Measurements from ENCODE around the gene CDH12.
"Not testable (repeated sequence)": the region's sequence is repeated elsewhere in the genome, so short reads cannot be mapped to it uniquely, and the experiment has no call there.

CDH12 gene

DNA sequence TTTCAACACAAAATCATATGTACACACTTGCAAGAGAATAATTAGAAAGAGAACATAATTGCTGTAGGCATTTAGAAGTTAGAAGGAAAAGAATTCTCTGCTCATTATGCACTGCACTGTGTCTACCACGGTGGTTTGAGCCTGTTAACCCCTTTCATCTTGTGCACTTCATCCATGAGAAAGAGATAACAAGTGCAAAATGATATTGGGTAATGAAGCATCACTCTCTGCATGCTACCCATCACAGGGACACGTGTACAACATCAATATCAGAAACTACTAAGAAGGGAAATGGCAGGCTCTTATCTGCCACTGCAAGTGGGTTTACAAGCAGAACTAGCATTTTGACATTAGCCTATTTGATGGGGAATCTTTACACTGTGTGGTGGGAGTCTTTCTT is 202.6 kb downstream of the CDH12 start:
- DNase-seq (ENCODE audit: low read depth in 3 of 3) = no peak

- DNase-seq (ENCODE audit: low read depth in 3 of 3) = no peak
Measured at GRCh38 chr5:22649074-22649473, 204.1 kb downstream of the CDH12 start.

- DNase-seq (ENCODE audit: low read depth in 3 of 3) = no peak
Measured at GRCh38 chr5:22644859-22645258, 208.3 kb downstream of the CDH12 start.

- DNase-seq (ENCODE audit: low read depth in 3 of 3) = no peak
Measured at GRCh38 chr5:22643356-22643755, 209.8 kb downstream of the CDH12 start.

DNA sequence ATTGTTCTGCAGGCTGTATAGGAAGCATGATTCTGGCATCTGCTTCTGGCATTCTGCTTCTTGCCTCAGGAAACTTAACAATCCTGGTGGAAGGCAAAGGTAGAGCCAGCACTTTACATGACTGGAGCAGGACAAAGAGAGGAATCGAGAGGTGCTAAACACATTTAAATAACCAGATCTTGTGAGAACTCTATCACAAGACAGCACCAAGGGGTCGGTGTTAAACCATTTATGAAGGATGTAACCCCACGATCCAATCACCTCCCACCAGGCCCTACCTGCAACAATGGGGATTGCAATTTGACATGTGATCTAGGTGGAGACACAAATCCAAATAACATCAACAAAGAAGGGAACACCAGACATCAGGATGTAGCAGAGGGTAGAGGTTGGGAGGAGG is 221.5 kb downstream of the CDH12 start:
- DNase-seq (ENCODE audit: low read depth in 3 of 3) = no peak

- DNase-seq (ENCODE audit: low read depth in 3 of 3) = no peak
Measured at GRCh38 chr5:22627029-22627428, 226.1 kb downstream of the CDH12 start.

- DNase-seq (ENCODE audit: low read depth in 3 of 3) = no peak
Measured at GRCh38 chr5:22625451-22625850, 227.7 kb downstream of the CDH12 start.

DNA sequence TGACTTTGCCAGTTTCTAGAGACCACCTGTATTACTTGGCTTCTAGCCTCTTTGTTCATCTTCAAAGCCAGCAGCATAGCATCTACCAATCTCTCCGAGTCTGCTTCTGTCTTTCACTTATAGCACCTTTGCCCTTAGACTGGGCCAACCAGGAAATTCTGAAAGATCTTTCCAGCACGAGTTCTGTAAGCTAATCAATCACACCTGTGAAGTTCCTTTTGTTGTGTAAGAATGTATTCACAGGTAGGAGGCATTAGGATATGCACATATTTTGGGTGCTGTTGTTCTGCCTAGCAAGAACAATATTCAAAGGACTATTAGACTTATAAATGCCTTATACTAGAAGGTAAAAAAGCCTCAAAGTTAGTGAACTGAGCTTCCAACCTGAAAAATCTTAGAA is 232.1 kb downstream of the CDH12 start:
- no peak for DNase-seq (ENCODE audit: low read depth in 3 of 3)

DNA sequence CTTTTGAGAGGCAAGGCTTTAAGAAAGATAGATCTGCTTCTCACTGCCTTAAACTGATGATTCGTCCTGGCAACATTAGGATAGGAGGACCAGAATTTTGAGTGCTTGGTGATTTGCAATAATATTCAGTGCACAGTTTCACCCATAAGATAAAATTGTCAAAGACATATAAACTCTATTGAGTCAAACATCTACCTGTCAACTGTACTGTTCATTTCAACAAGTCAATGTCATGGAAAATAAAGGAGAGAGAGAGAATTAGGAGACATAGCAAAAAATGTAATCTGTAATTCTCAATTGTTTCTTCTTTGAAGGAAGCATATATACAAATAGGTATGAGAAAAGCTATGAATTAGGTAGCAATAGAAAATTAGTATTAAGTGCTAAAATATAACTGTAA is 237.2 kb downstream of the CDH12 start:
- no peak for DNase-seq (ENCODE audit: low read depth in 3 of 3)

- DNase-seq (ENCODE audit: low read depth in 3 of 3) = no peak
Measured at GRCh38 chr5:22614486-22615094, 238.6 kb downstream of the CDH12 start.

GRCh38 chr5:22612928-22613327 is 240.2 kb downstream of the CDH12 start:
- no peak for DNase-seq (ENCODE audit: low read depth in 3 of 3)

- DNase-seq (ENCODE audit: low read depth in 3 of 3) = no peak
Measured at GRCh38 chr5:22611327-22611726, 241.8 kb downstream of the CDH12 start.

GRCh38 chr5:22607498-22607897 is 245.6 kb downstream of the CDH12 start:
- not testable (repeated sequence) for DNase-seq (ENCODE audit: low read depth in 3 of 3)

DNA sequence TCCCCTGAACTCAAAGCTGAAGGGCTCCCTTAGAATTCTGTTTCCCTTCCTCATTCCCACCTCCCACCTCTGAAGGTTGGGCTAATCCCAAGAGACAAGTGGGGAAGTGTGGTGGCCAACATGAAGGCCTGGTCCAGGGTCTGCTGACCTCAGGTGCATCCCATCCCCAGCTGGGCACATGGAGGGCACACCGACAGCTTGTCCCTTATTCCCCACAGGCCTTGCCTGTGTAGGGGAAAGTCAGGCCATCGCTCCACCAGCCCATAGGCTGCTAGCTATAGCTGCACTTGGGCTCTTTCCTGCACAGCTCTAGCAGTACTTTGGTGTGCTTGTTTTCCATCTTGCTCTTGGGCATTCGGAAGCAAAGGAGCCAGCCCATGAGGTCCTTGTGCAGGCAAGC is 247.7 kb downstream of the CDH12 start:
- DNase-seq (ENCODE audit: low read depth in 3 of 3) = no peak

DNA sequence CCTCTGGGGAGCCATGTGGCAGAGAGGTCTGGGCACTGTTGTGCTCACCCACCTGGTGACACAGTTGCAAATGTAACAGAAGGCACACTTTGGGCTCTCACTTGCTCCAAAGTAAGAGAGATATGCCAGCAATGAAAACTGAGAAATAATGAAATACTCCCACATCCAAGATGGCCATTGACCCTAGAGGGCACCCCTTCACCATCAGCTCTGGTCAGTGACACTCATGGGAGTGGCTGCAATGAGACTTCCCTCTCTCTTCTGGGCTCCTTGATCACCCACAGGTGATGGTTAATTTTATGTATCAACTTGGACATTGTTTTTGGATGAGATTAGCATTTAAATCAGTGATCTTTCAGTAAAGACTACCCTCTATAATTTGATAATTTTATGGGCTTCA is 248.4 kb downstream of the CDH12 start:
- DNase-seq (ENCODE audit: low read depth in 3 of 3) = no peak

DNA sequence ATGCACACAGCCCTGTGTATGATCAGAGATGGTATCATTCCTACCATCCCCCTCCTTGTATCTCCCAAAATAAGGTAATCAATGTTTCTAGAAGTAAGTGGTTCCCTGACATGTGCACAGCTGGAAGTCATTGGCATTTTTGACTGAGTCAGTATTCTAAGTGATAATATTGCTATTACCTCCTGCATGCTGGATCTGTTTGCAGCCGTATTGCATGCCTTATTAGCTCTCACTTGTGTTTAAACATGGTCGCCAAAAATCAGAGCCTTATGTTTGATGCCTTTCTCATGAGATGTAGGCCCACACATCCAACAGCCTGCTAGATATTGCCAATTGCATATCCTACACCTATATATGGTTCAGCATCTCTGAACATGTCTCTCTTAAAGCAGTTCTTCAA is 254.3 kb downstream of the CDH12 start:
- no peak for DNase-seq (ENCODE audit: low read depth in 3 of 3)

DNA sequence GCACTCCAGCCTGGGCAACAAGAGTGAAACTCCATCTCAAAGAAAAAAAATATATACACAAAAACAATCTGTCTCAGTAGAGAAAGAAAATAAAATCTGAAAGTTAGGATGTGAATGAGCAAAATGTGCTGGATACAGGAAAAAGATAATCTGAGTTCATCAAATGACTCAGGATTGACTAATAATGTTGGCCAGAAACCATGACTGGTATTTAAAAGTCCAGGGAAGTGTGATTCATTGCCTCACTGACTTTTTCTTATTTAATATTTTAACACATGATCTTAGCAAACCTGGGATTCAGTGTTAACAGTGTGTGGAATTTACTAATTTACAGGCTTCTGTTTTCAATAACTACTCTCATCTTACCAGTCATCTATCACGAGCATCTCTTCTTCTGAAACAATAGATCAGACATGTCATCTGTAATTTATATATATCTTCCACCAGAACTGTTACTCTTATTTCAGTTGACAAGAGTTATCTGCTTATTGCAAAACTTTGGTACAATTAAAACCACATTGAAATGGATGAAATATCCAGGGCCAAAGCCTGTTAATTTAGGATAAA is 256.7 kb downstream of the CDH12 start:
- DNase-seq (ENCODE audit: low read depth in 3 of 3) = no peak

DNA sequence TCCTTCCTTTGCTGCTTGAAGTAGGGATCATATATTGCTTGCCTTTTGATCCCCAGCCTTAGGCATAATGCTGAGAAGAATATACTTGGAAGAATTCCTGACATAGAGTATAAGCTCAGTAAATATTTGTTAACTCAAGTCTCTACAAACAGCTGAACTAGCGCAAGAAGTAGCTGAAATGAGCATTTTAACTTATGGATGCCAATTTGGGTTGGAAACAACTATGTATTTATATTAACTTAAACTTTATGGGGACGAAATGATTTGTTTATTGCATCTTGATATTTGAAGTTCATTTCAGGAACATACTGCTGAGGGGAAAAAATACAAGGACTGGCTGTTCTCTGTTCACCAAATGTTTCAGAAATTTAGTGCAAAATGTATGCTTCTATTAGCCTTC is 258.7 kb downstream of the CDH12 start:
- no peak for DNase-seq (ENCODE audit: low read depth in 3 of 3)

DNA sequence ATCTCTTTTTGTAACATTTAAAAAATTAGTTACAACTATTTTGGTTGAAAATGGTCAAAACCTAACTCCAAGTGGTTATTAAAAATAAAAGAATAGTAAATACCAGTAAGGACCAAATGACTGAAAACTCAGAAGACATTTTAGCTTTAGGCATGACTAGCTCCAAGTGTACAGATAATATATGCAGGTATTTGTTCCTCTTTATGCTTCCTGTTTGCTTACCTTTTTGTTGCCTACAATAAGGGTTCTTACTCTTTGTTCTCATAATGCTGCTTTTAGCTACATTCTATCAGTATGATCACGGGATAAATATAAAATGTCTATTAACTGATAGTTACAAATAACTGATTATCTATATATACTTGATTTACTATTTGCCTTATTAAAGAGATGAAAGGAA is 259.6 kb downstream of the CDH12 start:
- no peak for DNase-seq (ENCODE audit: low read depth in 3 of 3)

GRCh38 chr5:22591461-22591860 is 261.7 kb downstream of the CDH12 start:
- no peak for DNase-seq (ENCODE audit: low read depth in 3 of 3)

GRCh38 chr5:22590677-22591268 is 262.4 kb downstream of the CDH12 start:
- no peak for DNase-seq (ENCODE audit: low read depth in 3 of 3)

DNA sequence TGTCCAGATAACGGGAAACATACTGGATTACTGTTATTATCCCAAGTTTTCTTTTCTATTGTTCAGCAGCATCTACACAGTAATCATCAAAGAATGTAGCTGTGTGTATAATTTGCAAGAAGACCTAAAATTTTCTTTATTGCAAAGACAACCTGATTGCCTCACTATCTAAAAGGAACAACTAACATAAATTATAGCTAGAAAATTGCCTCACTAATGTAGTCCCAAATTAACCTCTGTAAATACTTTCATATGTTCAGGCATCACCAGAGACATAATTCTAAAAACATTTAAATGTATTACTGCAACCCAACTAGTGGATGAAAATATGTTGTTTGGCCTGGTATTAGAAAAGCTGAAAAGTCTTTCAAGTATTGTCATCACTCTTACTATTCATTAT is 275.4 kb downstream of the CDH12 start:
- no peak for DNase-seq (ENCODE audit: low read depth in 3 of 3)

DNA sequence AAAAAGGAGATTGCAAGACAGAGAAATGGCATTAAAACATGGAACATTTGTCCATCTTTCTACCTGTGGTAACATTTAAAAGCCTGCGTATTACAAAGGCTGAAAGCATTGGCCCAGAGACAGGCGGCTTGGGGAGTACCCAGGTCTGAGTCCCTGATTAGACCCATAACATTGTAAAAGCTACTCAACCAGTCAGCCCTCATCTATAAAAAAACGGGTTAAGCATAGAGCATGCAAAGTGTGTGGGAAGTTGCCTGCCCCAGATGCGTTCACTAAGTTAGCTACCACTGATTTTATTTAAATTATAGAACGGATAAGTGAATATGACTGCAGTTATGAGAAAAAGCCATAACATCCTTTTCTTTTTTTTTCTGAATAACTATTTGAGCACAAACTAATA is 276.1 kb downstream of the CDH12 start:
- DNase-seq (ENCODE audit: low read depth in 3 of 3) = no peak

GRCh38 chr5:22572941-22573340 is 280.2 kb downstream of the CDH12 start:
- no peak for DNase-seq (ENCODE audit: low read depth in 3 of 3)

All from stimulated activated CD4-positive, alpha-beta T cell treated with anti-CD3 and anti-CD28 coated beads, TNF-alpha, amount 100 ng/mL, for 4 hours (primary cell).